NCI-H524 treated with DMSO at 0.1 percent for 48 hours (cell line): ENCODE measurements around the gene AGBL4.

Experiments used
- DNase-seq: peaks from one replicate; lab custom pipeline; 2025; lab: John Stamatoyannopoulos, UW

Gene AGBL4

GRCh38 chr1:48581270-48581669 lies 1442.5 kb downstream of the AGBL4 start:
- DNase-seq: no peak

DNA sequence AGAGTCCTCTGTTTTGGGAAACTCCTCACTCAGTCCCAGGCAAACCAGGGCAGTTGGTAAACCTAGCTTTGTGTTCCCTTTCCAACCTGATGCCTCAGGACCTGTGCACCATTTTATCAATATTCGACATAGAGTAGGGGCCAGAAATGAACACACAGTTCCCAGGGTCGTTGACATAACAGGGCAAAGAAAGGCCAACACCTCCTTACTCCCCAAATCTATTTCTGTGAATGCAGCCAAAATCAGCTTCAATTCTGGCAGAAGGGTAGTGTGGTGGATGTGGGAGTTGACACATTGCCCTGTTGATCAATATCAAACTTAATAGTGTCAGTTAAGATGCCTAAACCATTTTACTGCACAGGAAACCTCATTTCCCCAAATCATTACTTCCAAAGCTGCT lies 1447.2 kb downstream of the AGBL4 start:
- DNase-seq: no peak

GRCh38 chr1:48572646-48573258 lies 1451.0 kb downstream of the AGBL4 start:
- peak; percentile 39 for DNase-seq

DNA sequence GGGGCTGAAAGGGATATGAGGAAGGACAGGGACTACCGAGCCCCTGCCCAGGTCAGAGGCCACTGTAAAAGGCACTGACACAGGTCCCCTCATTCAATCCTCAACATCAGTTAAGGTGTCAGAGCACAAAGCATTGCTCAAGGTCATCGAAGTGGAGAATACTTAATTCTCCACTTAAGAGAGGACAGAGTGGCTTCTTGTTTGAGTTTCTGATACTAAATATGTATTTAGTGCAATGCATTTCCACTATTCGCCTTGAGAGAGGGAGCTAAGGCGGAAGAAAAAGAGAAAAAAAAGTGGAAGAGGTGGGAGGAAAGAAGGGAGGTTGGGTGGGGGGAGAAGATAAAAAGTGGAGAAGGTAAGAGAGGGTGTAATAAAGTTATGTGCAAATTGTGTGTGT lies 1451.6 kb downstream of the AGBL4 start:
- no peak for DNase-seq

GRCh38 chr1:48571303-48571987 lies 1452.3 kb downstream of the AGBL4 start:
- DNase-seq: no peak

- DNase-seq: no peak
These were observed 1453.2 kb downstream of the AGBL4 start for GRCh38 chr1:48570568-48570967.

- DNase-seq: no peak
These were observed 1455.3 kb downstream of the AGBL4 start for GRCh38 chr1:48568501-48568900.

DNA sequence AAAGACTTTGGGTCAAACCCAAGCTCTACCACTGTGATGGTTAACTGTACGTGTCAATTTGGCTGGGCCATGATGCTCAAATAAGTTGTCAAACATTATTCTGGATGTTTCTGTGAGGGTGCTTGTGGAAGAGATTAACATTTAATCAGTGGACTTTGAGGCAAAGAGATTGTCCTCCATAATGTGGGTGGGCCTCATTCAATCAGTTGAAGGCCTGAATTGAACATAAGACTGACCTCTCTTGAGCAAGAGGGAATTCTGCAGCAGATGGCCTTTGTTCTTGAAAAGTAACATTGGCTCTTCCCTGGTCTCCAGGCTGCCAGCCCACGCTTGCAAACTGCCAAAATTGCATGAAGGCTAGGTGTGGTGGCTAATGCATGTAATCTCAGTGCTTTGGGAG lies 1457.3 kb downstream of the AGBL4 start:
- no peak for DNase-seq

DNA sequence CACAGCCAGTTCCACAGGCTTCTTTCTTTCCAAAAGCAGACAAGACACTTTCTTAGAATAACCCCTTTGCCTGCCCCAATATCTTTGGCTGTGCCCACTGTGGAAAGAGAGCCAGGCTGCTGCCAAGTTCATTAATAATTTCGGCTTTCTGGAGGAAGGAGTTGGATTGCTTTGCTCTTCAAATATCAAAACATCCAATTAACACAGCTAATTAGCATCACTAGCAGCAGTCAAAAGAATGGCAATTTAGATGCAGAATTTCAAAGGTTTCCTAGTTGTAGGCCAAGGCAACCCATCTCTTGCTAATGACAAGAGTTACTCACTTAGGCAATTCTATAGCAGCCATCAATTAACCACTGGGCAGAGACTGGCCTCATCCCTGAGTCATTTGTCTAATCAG lies 1460.7 kb downstream of the AGBL4 start:
- no peak for DNase-seq

DNA sequence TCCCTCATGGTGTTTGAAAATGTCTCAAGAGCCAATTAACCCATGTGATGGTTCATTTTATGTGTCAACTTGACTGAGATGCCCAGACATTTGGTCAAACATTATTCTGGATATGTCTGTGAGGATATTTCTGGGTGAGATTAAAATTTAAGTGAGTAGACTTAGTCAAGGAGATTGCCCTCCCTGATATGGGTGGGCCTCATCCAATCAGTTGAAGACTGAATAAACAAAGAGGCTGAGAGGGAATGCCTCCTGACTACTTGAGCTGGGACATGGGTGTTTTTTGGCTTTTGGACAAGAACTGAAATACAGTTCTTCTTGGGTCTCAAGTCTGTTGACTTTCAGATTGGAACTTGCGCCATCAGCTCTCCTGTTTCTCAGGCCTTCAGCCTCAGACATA lies 1462.3 kb downstream of the AGBL4 start:
- DNase-seq: no peak

DNA sequence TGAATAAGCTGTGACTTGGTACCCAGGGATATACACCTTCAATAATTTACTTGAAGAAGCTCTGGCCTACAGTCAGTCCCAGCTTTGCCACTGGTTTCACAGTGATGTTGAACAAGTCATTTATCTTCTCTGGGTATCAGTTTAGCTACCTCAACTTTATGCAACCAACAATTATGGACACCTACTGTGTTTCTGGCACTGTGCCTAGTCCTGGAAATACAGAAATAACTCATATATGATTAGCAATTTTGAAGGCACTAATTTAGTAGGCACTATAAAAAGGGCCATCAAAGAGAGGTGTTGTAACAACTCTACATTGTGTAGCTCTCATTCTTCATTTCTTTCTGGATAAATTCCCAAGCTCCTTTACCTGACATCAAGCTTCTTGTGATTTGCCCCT lies 1463.2 kb downstream of the AGBL4 start:
- DNase-seq: no peak

GRCh38 chr1:48560116-48560515 lies 1463.6 kb downstream of the AGBL4 start:
- DNase-seq: no peak

- DNase-seq: no peak
These were observed 1465.4 kb downstream of the AGBL4 start for GRCh38 chr1:48558366-48558765.

DNA sequence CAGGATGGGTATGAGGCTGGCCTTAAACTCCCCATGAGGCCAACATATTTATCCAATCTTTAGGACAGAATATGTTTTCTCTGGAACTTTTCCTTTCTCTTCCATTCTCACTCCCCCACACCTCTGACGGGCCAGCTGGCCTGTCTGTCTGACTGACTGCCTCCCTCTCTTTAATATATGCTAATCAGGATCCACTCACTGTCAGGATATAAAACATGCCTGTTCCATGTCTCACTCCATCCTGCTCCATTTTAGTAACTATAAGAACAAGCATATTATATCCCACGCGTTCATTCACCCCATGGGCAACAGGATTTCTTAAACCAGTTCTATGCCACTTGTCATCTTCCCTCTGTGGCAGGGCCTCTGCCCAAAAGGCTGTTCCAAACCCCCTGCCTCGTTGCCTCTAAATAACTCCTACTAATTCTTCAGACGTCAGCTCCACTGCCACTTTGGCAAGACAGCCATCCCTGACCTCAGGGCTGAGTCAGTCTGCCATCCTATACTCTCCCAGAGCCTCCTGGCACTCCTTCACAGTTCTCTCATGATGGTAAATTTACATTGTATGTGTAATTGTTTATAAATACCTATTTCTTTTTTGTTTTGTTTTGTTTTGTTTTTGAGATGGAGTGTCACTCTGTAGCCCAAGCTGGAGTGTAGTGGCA lies 1467.4 kb downstream of the AGBL4 start:
- no peak for DNase-seq

DNA sequence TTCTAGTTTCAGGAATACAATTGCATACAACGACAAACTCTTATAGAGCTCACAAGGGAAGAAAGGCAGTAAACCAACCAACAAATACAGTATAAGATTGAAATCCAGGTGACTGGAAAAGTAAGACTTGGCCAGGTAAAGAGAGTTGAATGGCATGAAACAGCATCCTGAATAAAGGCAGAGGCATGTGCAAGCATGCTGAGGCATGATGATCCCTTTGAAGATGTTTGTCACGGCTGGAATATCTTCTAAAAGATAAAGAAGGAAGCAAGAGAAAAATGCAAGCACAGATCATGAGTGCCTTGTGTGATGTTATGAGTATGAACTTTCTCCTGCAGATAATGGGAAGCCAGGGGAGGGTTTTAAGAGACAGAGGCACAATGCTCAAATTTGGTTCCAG lies 1468.5 kb downstream of the AGBL4 start:
- DNase-seq: no peak

- DNase-seq: no peak
These were observed 1470.7 kb downstream of the AGBL4 start for GRCh38 chr1:48552903-48553606.

DNA sequence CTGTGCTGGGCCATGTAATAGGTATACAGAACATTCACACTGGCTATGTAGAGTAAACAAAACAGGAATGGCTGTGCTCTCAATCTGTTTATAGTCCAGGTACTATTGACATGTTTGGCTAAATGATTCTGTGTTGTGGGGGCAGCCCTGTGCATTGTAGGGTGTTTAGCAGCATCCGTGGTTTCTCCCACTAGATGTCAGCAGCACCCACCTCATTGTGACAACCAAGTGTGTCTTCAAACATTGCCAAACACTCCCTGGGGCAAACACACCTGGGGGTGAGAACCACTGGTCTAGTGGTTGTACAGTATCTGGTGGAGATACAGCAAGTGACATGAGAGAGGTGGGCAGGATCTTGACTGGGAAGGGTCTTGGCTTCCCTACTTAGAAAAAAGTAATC lies 1471.3 kb downstream of the AGBL4 start:
- DNase-seq: no peak

DNA sequence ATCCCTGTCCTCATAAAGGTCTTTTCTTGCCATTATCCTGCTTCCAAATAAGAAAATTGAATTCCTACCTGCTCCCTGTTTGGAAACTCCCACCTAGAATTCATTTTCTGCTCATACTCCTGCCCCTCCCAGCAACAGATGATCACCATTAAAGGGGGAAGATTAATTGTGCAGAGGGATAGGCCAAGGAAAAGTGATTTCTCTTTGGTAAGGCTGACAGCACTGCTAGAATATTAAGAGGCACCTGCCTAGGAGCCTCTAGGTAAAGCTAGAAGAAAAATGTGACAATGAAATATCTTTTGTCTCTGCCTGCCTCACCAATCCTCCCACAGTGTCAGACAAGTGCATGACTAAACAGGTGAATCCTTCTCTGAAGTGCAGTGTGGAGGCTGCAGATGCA lies 1474.8 kb downstream of the AGBL4 start:
- DNase-seq: no peak

DNA sequence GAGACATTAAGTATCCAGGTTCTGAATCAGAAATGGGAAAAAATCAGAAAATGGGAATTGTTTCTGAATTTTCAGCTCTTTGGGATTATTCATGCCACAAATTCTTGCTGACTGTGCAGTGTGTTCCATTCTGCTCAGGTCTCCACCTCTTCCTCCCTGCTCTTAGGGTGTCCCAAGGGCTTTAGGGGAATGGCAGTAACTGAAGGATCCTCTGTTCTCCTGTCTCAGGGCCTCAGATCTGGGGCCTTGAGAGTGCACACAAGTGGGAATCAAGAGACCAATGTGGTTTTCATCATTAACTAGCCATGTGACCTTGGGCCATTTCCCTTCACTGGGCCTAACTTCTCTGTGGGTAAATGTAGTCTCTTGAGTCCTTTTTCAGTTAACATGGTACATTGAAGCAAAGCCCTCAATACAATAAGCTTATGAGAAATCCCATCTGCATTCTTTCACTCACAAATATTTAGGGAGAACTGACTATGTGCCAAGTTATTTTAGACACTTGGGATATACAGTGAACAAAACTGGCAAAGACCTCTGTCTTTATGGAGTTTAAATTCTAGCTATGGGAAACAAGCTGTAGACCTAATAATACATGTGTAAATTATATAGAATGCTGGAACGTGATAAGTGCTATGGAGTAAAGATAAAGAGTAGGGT lies 1476.1 kb downstream of the AGBL4 start:
- DNase-seq: no peak

DNA sequence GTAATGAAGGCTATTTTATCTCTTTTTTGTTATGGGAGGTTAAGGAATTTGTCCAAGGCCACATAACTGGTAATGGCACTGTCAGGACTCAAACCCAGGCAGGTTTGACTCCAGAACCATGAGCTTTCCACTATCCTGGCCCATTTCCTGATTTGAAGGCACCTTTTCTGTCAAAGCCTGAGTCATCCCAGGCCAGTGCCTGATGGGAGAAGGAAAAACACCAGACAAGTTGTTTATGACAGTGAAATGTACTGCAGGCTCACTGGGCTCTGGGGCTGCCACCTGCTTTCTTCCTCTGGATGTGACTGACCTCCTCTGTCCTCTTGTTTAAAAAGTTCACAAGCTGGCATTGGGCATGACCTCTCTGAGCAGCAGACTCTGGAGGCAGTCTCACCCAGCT lies 1479.9 kb downstream of the AGBL4 start:
- no peak for DNase-seq

- no peak for DNase-seq
These were observed 1483.2 kb downstream of the AGBL4 start for GRCh38 chr1:48540587-48540986.

DNA sequence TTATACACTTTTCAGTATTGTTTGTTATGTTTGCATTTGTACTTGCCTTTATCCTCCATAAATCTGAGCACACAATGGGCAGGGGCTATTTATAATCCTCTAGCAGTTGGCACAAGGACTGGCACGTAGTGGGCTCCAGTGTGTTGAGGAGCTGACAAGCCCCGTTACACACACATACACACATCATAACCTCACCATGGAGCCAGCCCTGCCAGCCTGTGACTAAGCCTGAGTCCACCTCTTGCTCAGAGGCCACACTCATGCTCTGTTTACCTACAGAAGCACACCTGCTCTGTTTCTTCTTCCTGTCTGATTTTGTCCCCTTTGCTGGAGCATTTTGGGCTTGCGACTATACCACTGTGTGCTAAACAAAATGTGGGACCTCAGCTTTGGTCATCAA lies 1487.3 kb downstream of the AGBL4 start:
- DNase-seq: no peak
